Stimulated activated CD4-positive, alpha-beta T cell treated with anti-CD3 and anti-CD28 coated beads, Interleukin-4, amount 100 ng/mL, for 24 hours (primary cell): ENCODE results near the gene RPS6KA5.
"Not testable (repeated sequence)": the region's sequence is repeated elsewhere in the genome, so short reads cannot be mapped to it uniquely, and the experiment has no call there.

Experiments
- DNase-seq: peaks from one replicate; pipeline ENCODE4 v3.0.0-alpha.2; 2020

The RPS6KA5 gene

GRCh38 chr14:90823542-90823941 is 236.9 kb downstream of the RPS6KA5 start:
- DNase-seq, result not testable (repeated sequence)

GRCh38 chr14:90820958-90821357 is 239.5 kb downstream of the RPS6KA5 start:
- DNase-seq, result peak; percentile 85

- no peak for DNase-seq
These were observed 240.6 kb downstream of the RPS6KA5 start for GRCh38 chr14:90819734-90820393.

- no peak for DNase-seq
These were observed 241.7 kb downstream of the RPS6KA5 start for GRCh38 chr14:90818715-90819114.

GRCh38 chr14:90816681-90817436 is 243.6 kb downstream of the RPS6KA5 start:
- DNase-seq, result no peak

GRCh38 chr14:90815822-90816662 is 244.4 kb downstream of the RPS6KA5 start, which contains the start of gene TTC7B:
Gene TTC7B, minus strand, starts transcription at chr14:90816430. Its CDS starts 135 bp downstream, at chr14:90816295.
- peak; percentile 14 for DNase-seq

GRCh38 chr14:90815572-90815821 is 244.9 kb downstream of the RPS6KA5 start:
- DNase-seq, result no peak

GRCh38 chr14:90814806-90815571 is 245.5 kb downstream of the RPS6KA5 start:
- no peak for DNase-seq

GRCh38 chr14:90813442-90813841 is 247.0 kb downstream of the RPS6KA5 start:
- no peak for DNase-seq

GRCh38 chr14:90812109-90812508 is 248.3 kb downstream of the RPS6KA5 start:
- DNase-seq, result no peak

GRCh38 chr14:90811641-90812040 is 248.8 kb downstream of the RPS6KA5 start:
- DNase-seq, result no peak

GRCh38 chr14:90810806-90811205 is 249.6 kb downstream of the RPS6KA5 start:
- DNase-seq, result no peak

GRCh38 chr14:90809530-90810312 is 250.7 kb downstream of the RPS6KA5 start:
- DNase-seq, result no peak

- no peak for DNase-seq
These were observed 251.5 kb downstream of the RPS6KA5 start for GRCh38 chr14:90808759-90809529.

- DNase-seq, result no peak
These were observed 253.4 kb downstream of the RPS6KA5 start for GRCh38 chr14:90807060-90807459.

- DNase-seq, result no peak
These were observed 254.5 kb downstream of the RPS6KA5 start for GRCh38 chr14:90805662-90806540.

GRCh38 chr14:90805084-90805391 is 255.4 kb downstream of the RPS6KA5 start:
- DNase-seq, result no peak

GRCh38 chr14:90804292-90805083 is 256.0 kb downstream of the RPS6KA5 start:
- DNase-seq, result no peak

GRCh38 chr14:90803249-90803648 is 257.2 kb downstream of the RPS6KA5 start:
- no peak for DNase-seq

GRCh38 chr14:90799420-90799819 is 261.0 kb downstream of the RPS6KA5 start:
- no peak for DNase-seq
